Stimulated activated CD4-positive, alpha-beta T cell treated with anti-CD3 and anti-CD28 coated beads, Interleukin-2, amount 100 ng/mL, for 48 hours (primary cell): ENCODE data around the gene TMEM63A.
A peak's percentile ranks its signal among the peaks of the same experiment; 100 is the strongest.

Experiments
- DNase-seq, 2 donors: peaks; one replicate each; pipeline ENCODE4 v3.0.0-alpha.2; 2020

TMEM63A gene

GRCh38 chr1:225863167-225863566 is 19.0 kb downstream of the TMEM63A start:
- no peak for DNase-seq

GRCh38 chr1:225862581-225862950 is 19.6 kb downstream of the TMEM63A start:
- DNase-seq: no peak

- no peak for DNase-seq
Observed at GRCh38 chr1:225861834-225862580, 20.2 kb downstream of the TMEM63A start.

- DNase-seq: no peak
Observed at GRCh38 chr1:225860876-225861441, 21.2 kb downstream of the TMEM63A start.

GRCh38 chr1:225860107-225860506 is 22.1 kb downstream of the TMEM63A start:
- no peak for DNase-seq

GRCh38 chr1:225859151-225859550 is 23.0 kb downstream of the TMEM63A start:
- no peak for DNase-seq

- no peak for DNase-seq
Observed at GRCh38 chr1:225857256-225857655, 24.9 kb downstream of the TMEM63A start.

- no peak for DNase-seq
Observed at GRCh38 chr1:225855503-225856300, 26.5 kb downstream of the TMEM63A start.

GRCh38 chr1:225853441-225853840 is 28.7 kb downstream of the TMEM63A start:
- DNase-seq: no peak

GRCh38 chr1:225852413-225853124 is 29.6 kb downstream of the TMEM63A start:
- DNase-seq: no peak

GRCh38 chr1:225851805-225852204 is 30.4 kb downstream of the TMEM63A start:
- DNase-seq: no peak

- no peak for DNase-seq
Observed at GRCh38 chr1:225850370-225850769, 31.8 kb downstream of the TMEM63A start.

- no peak for DNase-seq
Observed at GRCh38 chr1:225849925-225850324, 32.3 kb downstream of the TMEM63A start.

- no peak for DNase-seq
Observed at GRCh38 chr1:225848030-225848955, 33.9 kb downstream of the TMEM63A start.

- no peak for DNase-seq
Observed at GRCh38 chr1:225847610-225848009, 34.6 kb downstream of the TMEM63A start.

GRCh38 chr1:225846331-225847310 is 35.6 kb downstream of the TMEM63A start:
- no peak for DNase-seq

GRCh38 chr1:225845571-225846259 is 36.5 kb downstream of the TMEM63A start:
- peak in 1 of 2 donors; percentile 25 for DNase-seq

GRCh38 chr1:225845097-225845496 is 37.1 kb downstream of the TMEM63A start:
- no peak for DNase-seq

GRCh38 chr1:225844236-225845061 is 37.7 kb downstream of the TMEM63A start:
- no peak for DNase-seq
